H1 (cell line): ENCODE results near the gene RAPGEF1. TPM values are rescaled to one million over a fixed set of nuclear protein-coding genes. Genes with fewer than 3 reads are reported as not detected.

Experiments used
- CTCF ChIA-PET: fragments of 300-600 bp; sonication (Branson Sonifier 250); formaldehyde crosslinking; loops from one replicate; lab custom pipeline; 2021; ENCODE audit not compliant: partially characterized antibody; lab: Charles Lee
- POLR2A ChIA-PET: fragments of 300-600 bp; sonication (Branson Sonifier 250); formaldehyde crosslinking; loops from one replicate; lab custom pipeline; 2021; ENCODE audit warnings: inconsistent platforms; ENCODE audit not compliant: partially characterized antibody; lab: Charles Lee
- DNase-seq, 2 experiments: peaks; one replicate each; pipeline versions ENCODE4 v3.0.0 to v3.0.0-alpha.2; 2010 to 2022; ENCODE audit warnings: low spot score in 2 of 2, low read depth in 1 of 2, mixed read lengths in 1 of 2
- FAIRE-seq: peaks from 2 replicates; lab custom pipeline; 2011; peaks lifted over from hg19 to GRCh38; lab: Jason Lieb, UNC
- H2AFZ ChIP-seq: 2 replicates; pipeline ENCODE4 v1.8.1; 2012; ENCODE audit warnings: low read length, inconsistent platforms
- H2AK5ac ChIP-seq: 2 replicates; pipeline ENCODE4 v1.6.1; 2013; ENCODE audit warnings: low read depth, low read length
- H2BK120ac ChIP-seq: replicated peaks from 2 replicates; pipeline ENCODE3; 2013; ENCODE audit warnings: low read depth, low read length, inconsistent platforms
- H2BK12ac ChIP-seq: 2 replicates; pipeline ENCODE4 v1.6.1; 2013; ENCODE audit warnings: low read depth, low read length
- H2BK15ac ChIP-seq: 2 replicates; pipeline ENCODE4 v1.6.1; 2013; ENCODE audit warnings: low read length
- H2BK20ac ChIP-seq: 2 replicates; pipeline ENCODE4 v1.6.1; 2013; ENCODE audit warnings: low read length
- H2BK5ac ChIP-seq: 2 replicates; pipeline ENCODE4 v1.6.1; 2013; ENCODE audit warnings: low read depth, low read length
- H3K14ac ChIP-seq: 2 replicates; pipeline ENCODE4 v1.6.1; 2013; ENCODE audit warnings: inconsistent platforms; ENCODE audit not compliant: insufficient read length
- H3K18ac ChIP-seq: 2 replicates; pipeline ENCODE4 v1.6.1; 2013; ENCODE audit warnings: low read length; ENCODE audit errors: extremely low read depth
- H3K23ac ChIP-seq: 2 replicates; pipeline ENCODE4 v1.6.1; 2013; ENCODE audit warnings: inconsistent platforms; ENCODE audit not compliant: insufficient read length
- H3K23me2 ChIP-seq: 2 replicates; pipeline ENCODE4 v1.6.1; 2013; ENCODE audit warnings: low read depth, low read length
- H3K27ac ChIP-seq: 2 replicates; pipeline ENCODE4 v1.6.1; 2011; ENCODE audit warnings: low read depth, low read length, inconsistent platforms
- H3K27me3 ChIP-seq, 4 experiments: replicated peaks in 1 of 4; 1 replicate in 1 of 4; 2 replicates in 3 of 4; pipeline versions ENCODE4 v1.6.1 to v1.8.1; 2011 to 2013; ENCODE audit warnings: low read length in 3 of 4, mild to moderate bottlenecking in 3 of 4, inconsistent platforms in 2 of 4, mixed read lengths in 2 of 4, moderate library complexity in 1 of 4; ENCODE audit not compliant: control insufficient read depth in 3 of 4, insufficient read depth in 3 of 4; ENCODE audit errors: extremely low read depth in 1 of 4
- H3K36me3 ChIP-seq, 4 experiments: 2 replicates each; pipeline versions ENCODE4 v1.6.1 to v1.8.1; 2011 to 2013; ENCODE audit warnings: mild to moderate bottlenecking in 4 of 4, low read length in 3 of 4, moderate library complexity in 2 of 4, control low read depth in 1 of 4, inconsistent platforms in 1 of 4; ENCODE audit not compliant: insufficient read depth in 4 of 4, control insufficient read depth in 2 of 4
- H3K4ac ChIP-seq: replicated peaks from 2 replicates; pipeline ENCODE3; 2013; ENCODE audit warnings: low read length, low read depth, mixed read lengths, inconsistent platforms; ENCODE audit not compliant: insufficient read length
- H3K4me1 ChIP-seq, 4 experiments: replicated peaks in 1 of 4; 1 replicate in 1 of 4; 2 replicates in 3 of 4; pipeline versions ENCODE4 v1.6.1 to v1.8.1; 2011 to 2013; ENCODE audit warnings: low read length in 3 of 4, inconsistent platforms in 2 of 4, mixed read lengths in 1 of 4; ENCODE audit not compliant: insufficient read depth in 4 of 4, control insufficient read depth in 3 of 4
- H3K4me2 ChIP-seq, 2 experiments: 2 replicates each; pipeline versions ENCODE4 v1.6.1 to v1.8.1; 2011 to 2013; ENCODE audit warnings: low read depth in 2 of 2, low read length in 2 of 2, control low read depth in 1 of 2, inconsistent platforms in 1 of 2, mild to moderate bottlenecking in 1 of 2; ENCODE audit not compliant: insufficient read depth in 1 of 2
- H3K4me3 ChIP-seq, 4 experiments: fragments of 200-600, 300-600 bp in 1 of 4; sonication (generic), shearing (Covaris generic), sonication (Bioruptor Twin) in 1 of 4; 2 replicates each; pipeline versions ENCODE4 v1.5.1 to v1.8.1; 2011 to 2016; ENCODE audit warnings: low read length in 4 of 4, low read depth in 3 of 4, control low read depth in 2 of 4, inconsistent platforms in 2 of 4, mild to moderate bottlenecking in 2 of 4, mixed read lengths in 1 of 4, moderate library complexity in 1 of 4; ENCODE audit not compliant: insufficient read depth in 2 of 4; ENCODE audit errors: extremely low read depth in 1 of 4
- H3K56ac ChIP-seq: replicated peaks from 2 replicates; pipeline ENCODE3; 2013; ENCODE audit warnings: low read depth, mild to moderate bottlenecking, mixed read lengths, low read length, inconsistent platforms; ENCODE audit not compliant: insufficient read length
- H3K79me1 ChIP-seq: 2 replicates; pipeline ENCODE4 v1.6.1; 2013; ENCODE audit warnings: low read depth, low read length, control low read depth
- H3K79me2 ChIP-seq, 2 experiments: 2 replicates each; pipeline versions ENCODE4 v1.6.1 to v1.8.1; 2012 to 2013; ENCODE audit warnings: low read length in 2 of 2, mild to moderate bottlenecking in 2 of 2, inconsistent platforms in 1 of 2; ENCODE audit not compliant: insufficient read depth in 2 of 2, control insufficient read depth in 1 of 2
- H3K9ac ChIP-seq, 4 experiments: replicated peaks in 1 of 4; 1 replicate in 1 of 4; 2 replicates in 3 of 4; pipeline versions ENCODE4 v1.6.1 to v1.8.1; 2011 to 2013; ENCODE audit warnings: low read depth in 3 of 4, low read length in 3 of 4, control low read depth in 2 of 4, mild to moderate bottlenecking in 2 of 4, moderate library complexity in 2 of 4, inconsistent platforms in 1 of 4; ENCODE audit errors: extremely low read depth in 1 of 4
- H3K9me3 ChIP-seq, 2 experiments: 2 replicates each; pipeline versions ENCODE4 v1.6.1 to v1.8.1; 2012 to 2013; ENCODE audit warnings: mild to moderate bottlenecking in 2 of 2, moderate library complexity in 2 of 2, control low read depth in 1 of 2, inconsistent platforms in 1 of 2, low read depth in 1 of 2, low read length in 1 of 2, mixed read lengths in 1 of 2; ENCODE audit not compliant: insufficient read depth in 2 of 2
- H4K20me1 ChIP-seq, 2 experiments: replicated peaks in 1 of 2; 2 replicates each; pipeline versions ENCODE3 to v1.8.1; 2011 to 2013; ENCODE audit warnings: inconsistent platforms in 2 of 2, low read length in 2 of 2, mild to moderate bottlenecking in 1 of 2; ENCODE audit not compliant: insufficient read depth in 2 of 2, control insufficient read depth in 1 of 2
- H4K5ac ChIP-seq: 2 replicates; pipeline ENCODE4 v1.6.1; 2013; ENCODE audit warnings: low read length, low read depth, mixed read lengths, inconsistent platforms; ENCODE audit not compliant: insufficient read length
- H4K8ac ChIP-seq: 2 replicates; pipeline ENCODE4 v1.8.0; 2013; ENCODE audit warnings: mild to moderate bottlenecking, moderate library complexity, low read length, inconsistent platforms; ENCODE audit not compliant: insufficient read depth; ENCODE audit errors: extremely low read depth
- H4K91ac ChIP-seq: replicated peaks from 2 replicates; pipeline ENCODE3; 2013; ENCODE audit warnings: low read length, mixed read lengths, inconsistent platforms; ENCODE audit not compliant: insufficient read length
- BRCA1 ChIP-seq: IDR thresholded peaks from 2 replicates; pipeline ENCODE4 v1.6.1; 2012; ENCODE audit warnings: low read depth, low read length, improper control_type of control experiment
- CHD1 ChIP-seq: IDR thresholded peaks from 2 replicates; pipeline ENCODE4 v1.6.1; 2012; ENCODE audit warnings: low read depth, low read length, improper control_type of control experiment
- FOSL1 ChIP-seq: IDR thresholded peaks from 2 replicates; pipeline ENCODE4 v1.6.1; 2011; ENCODE audit warnings: mild to moderate bottlenecking, low read depth, low read length, moderate library complexity; ENCODE audit not compliant: insufficient read depth
- RNF2 ChIP-seq: fragments of 200-900, 300-1000 bp; sonication (generic); IDR thresholded peaks from 2 replicates; pipeline ENCODE4 v1.7.1; 2016; ENCODE audit warnings: borderline replicate concordance, low read depth, mild to moderate bottlenecking, antibody characterized with exemption, low read length; ENCODE audit not compliant: poor library complexity, severe bottlenecking; ENCODE audit errors: missing control alignments
- WGBS, 2 experiments: shearing (Covaris generic) in 1 of 2; methylation state at CpG; one replicate each; pipeline versions ENCODE4 v1.1.6 to v1.1.7; 2013 to 2015; ENCODE audit warnings: low lambda C conversion rate in 2 of 2, mixed read lengths in 2 of 2, inconsistent platforms in 1 of 2, low coverage in 1 of 2, missing lambda C conversion rate in 1 of 2; ENCODE audit not compliant: insufficient replicate concordance in 2 of 2, insufficient coverage in 1 of 2, insufficient read length in 1 of 2; ENCODE audit errors: extremely low coverage in 1 of 2, missing lambda C conversion rate in 1 of 2; 5-methylcytosine and 5-hydroxymethylcytosine counted together
- polyA plus RNA-seq, 7 experiments: library from polyadenylated mRNA; depleted of rRNA in 3 of 7; stranded (reverse) in 5 of 7; unstranded in 2 of 7; fragments of >200 nt in 5 of 7; fragments of 200-250 nt in 2 of 7; gene quantifications; 1 replicate in 5 of 7; 2 replicates in 1 of 7; 4 replicates in 1 of 7; pipeline versions ENCODE4 v1.2.1 to v1.2.3, GENCODE V29; 2011 to 2013; ENCODE audit warnings: missing spikeins in 2 of 7, mixed read lengths in 2 of 7
- total RNA-seq: library from RNA; stranded (reverse); fragmentation: NEBNext Ultra II Directional; extraction: Animal tissue kit (Norgen Biotek cat#: 25700); gene quantifications from 2 replicates; pipeline ENCODE4 v1.2.1, GENCODE V29; 2021

RAPGEF1 gene
- total and polyA plus RNA-seq, 2 of the 8 experiments (the other 6 are each of a cell fraction or from before 2014, with no cell fraction given), result 29.7 to 78.9 TPM

GRCh38 chr9:131596430-131596743 lies 143.5 kb downstream of the RAPGEF1 start:
- no peak overlapping the region for H2BK20ac ChIP-seq
- WGBS, 2 experiments, result 100% methylated on average over 4 of the region's 4 CpGs; no CpG with 5 or more reads in 1 of the 2 experiments
- no peak overlapping the region for H3K14ac ChIP-seq
- ChIA-PET POLR2A (no interaction called here), CTCF (interaction anchor here (1.0 to 3.3 kb wide), 2 partner anchors 8 to 10 kb away, joined by 3 to 12 read pairs; no protein-coding TSS in a partner anchor)
- FAIRE-seq, result no peak
- 0 out of 2 replicates have a peak, but pooled peaks cover 3% of the 10 kb centered on the region for H3K79me1 ChIP-seq
- H3K9me3 ChIP-seq, result no peaks in the 10 kb centered on the region
- H2BK12ac ChIP-seq, result no peak overlapping the region
- H4K91ac ChIP-seq, result no peak overlapping the region
- no peaks in the 10 kb centered on the region for H3K4me1 ChIP-seq
- H3K4me3 ChIP-seq, result no peak overlapping the region
- no peak overlapping the region for H3K4me2 ChIP-seq
- H3K23ac ChIP-seq, result no peak overlapping the region
- no peaks in the 10 kb centered on the region for H3K79me2 ChIP-seq
- no peak for DNase-seq
- H3K27ac ChIP-seq, result no peak overlapping the region
- no peak overlapping the region for H2BK15ac ChIP-seq
- H2AK5ac ChIP-seq, result no peak overlapping the region
- no peak overlapping the region; the same call in 1 of the 2 replicates for H2BK5ac ChIP-seq
- no peak overlapping the region for H3K18ac ChIP-seq
- peaks cover 2 to 4% of the 10 kb centered on the region in 2 experiments for H4K20me1 ChIP-seq
- H4K8ac ChIP-seq, result no peak overlapping the region
- no peak overlapping the region for H3K9ac ChIP-seq
- H3K36me3 ChIP-seq, result peaks cover 5 to 6% (median 5%) of the 10 kb centered on the region in 4 experiments; a peak in 7 of 8 replicates
- H3K23me2 ChIP-seq, result no peaks in the 10 kb centered on the region
- TF ChIP-seq CHD1, result no peak
- no peak for TF ChIP-seq BRCA1
- TF ChIP-seq RNF2, result no peak
- TF ChIP-seq FOSL1, result no peak
- no peak overlapping the region for H4K5ac ChIP-seq
- H3K56ac ChIP-seq, result no peak overlapping the region
- H3K27me3 ChIP-seq, result no peaks in the 10 kb centered on the region
- no peak overlapping the region for H2AFZ ChIP-seq
- H3K4ac ChIP-seq, result no peak overlapping the region
- no peak overlapping the region for H2BK120ac ChIP-seq
